Measurements from ENCODE around the gene LBH. TPM values are rescaled to one million over a fixed set of nuclear protein-coding genes. Genes with fewer than 3 reads are reported as not detected.

Gene LBH
- total RNA-seq, 2 experiments from 2014 or later, result 169 to 186 TPM

DNA sequence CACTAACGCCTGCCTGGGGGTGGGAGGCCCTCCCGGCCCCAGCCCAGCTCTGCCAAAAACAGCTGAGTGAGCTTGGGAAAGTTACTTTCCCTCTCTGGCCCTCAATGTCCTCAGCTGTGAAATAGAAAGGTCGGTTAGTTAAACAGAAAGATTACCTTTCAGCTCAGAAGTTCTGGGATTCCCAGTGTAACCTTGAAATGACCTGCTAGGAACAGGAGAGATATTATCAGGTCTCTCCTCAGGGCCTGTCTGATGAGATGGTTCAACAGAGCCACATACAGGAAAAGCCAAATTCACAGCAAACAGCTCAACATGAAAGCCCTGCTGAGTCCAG is 68.8 kb downstream of the LBH start:
- DNase-seq (no peak), ATAC-seq (ENCODE audit: low read depth) (no peak)
- H3K27me3 Mint-ChIP-seq, result no peaks in the 10 kb centered on the region
- peaks cover 2% of the 10 kb centered on the region for H3K36me3 Mint-ChIP-seq
- H3K4me3 Mint-ChIP-seq, result no peak overlapping the region
- peaks cover 2% of the 10 kb centered on the region for H3K4me1 Mint-ChIP-seq
- H3K9me3 Mint-ChIP-seq, result peaks cover 8% of the 10 kb centered on the region
- POLR2A ChIA-PET, result interaction anchor here (1.1 kb wide), 1 partner anchor 37 kb away, joined by 4 read pairs; no protein-coding TSS in a partner anchor
- H3K27ac Mint-ChIP-seq, result no peak overlapping the region

DNA sequence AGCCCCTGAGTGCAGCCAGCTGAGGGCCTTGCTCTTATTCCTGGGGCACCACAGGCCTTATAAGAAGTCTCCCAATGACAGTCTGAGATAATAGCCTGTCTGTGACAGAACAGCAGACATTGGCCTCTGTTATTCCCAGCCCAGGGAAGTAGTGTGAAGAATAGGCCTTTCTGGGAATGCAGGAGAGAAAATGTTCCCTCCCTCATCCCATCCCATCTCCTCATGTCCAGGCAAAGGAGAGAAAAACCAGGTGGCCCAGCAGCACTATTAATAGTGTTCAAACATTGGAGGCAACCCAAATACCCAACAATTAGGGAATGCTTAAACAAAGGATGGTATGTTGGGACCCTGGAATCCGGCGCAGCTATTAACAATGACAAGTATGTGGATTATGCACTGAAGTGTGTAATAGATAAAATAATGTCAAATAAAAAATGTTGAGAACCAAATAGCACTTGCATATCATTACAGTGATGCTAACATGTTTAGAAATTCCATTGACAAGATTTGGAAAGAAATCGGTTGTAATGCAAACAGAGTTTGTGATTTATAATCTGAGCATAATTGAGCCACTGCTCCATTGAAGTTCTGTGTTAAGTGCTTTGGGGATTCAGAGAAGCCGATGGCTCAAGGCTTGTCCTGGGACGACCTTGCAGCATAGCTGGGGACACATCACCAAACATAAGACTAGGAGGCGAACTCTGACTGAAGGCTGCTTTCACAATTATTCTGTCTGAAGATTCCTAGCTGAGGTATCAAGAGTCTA is 69.3 kb downstream of the LBH start:
- Mint-ChIP-seq H3K4me3 (no peak overlapping the region), H3K36me3 (peaks cover 2% of the 10 kb centered on the region), H3K27ac (no peak overlapping the region)

DNA sequence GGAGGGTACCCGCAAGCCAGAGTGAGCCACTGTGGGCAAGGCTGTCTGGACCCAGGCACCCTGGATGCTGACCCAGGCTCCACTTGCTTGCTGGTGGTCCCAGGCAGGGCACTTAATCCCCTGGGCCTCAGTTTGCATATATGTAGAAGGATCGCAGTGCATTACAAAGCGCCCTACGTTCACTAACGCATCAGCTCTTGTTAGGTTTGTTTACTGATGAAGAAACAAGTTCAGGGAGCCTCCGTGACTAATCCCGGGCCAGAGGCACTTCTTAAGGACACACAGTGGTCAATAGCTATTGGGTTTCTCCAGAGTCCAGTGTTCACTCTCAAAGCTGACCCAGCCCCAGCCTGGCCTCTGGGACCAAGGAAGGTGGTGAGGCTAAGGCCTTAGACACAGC is 70.2 kb downstream of the LBH start:
- ATAC-seq (ENCODE audit: low read depth), result no peak
- peaks cover 2% of the 10 kb centered on the region for H3K36me3 Mint-ChIP-seq
- H3K4me3 Mint-ChIP-seq, result no peak overlapping the region
- no peaks in the 10 kb centered on the region for H3K27me3 Mint-ChIP-seq
- POLR2A ChIA-PET, result no interaction called here
- peaks cover 11% of the 10 kb centered on the region for H3K9me3 Mint-ChIP-seq
- DNase-seq, result no peak
- peak overlapping the region; percentile 45 for H3K27ac Mint-ChIP-seq
- peaks cover 2% of the 10 kb centered on the region for H3K4me1 Mint-ChIP-seq

More for the DNA sequence above, 69.3 kb downstream of the LBH start:
- DNase-seq, result no peak
- ATAC-seq (ENCODE audit: low read depth), result no peak
- H3K4me1 Mint-ChIP-seq, result peaks cover 2% of the 10 kb centered on the region
- H3K27me3 Mint-ChIP-seq, result no peaks in the 10 kb centered on the region
- peaks cover 8% of the 10 kb centered on the region for H3K9me3 Mint-ChIP-seq
- POLR2A ChIA-PET, result interaction anchor here (1.1 kb wide), 1 partner anchor 36 kb away, joined by 4 read pairs; no protein-coding TSS in a partner anchor

DNA sequence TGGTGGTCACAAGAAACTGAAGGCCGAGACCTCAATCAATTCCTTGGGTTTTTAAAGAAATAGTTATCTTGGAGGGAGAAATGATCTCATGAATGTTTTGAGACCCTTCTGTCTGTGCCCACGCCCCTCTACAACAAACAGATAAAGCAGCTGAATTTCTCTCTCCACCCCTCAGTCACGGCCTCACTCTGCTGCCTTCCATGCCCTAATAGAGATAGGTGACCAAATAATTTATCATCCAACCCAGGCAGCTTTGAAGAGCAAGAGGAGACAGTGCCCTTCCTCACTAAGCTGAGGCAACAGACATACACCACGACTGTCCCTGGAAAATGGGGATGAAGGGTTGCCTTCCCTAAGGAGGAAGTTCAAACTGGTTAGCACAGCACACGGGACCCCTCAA is 71.2 kb downstream of the LBH start:
- no peaks in the 10 kb centered on the region for H3K27me3 Mint-ChIP-seq
- peaks cover 2% of the 10 kb centered on the region for H3K4me1 Mint-ChIP-seq
- peaks cover 7% of the 10 kb centered on the region for H3K9me3 Mint-ChIP-seq
- no peak for ATAC-seq (ENCODE audit: low read depth)
- H3K4me3 Mint-ChIP-seq, result no peak overlapping the region
- POLR2A ChIA-PET, result no interaction called here
- no peak overlapping the region for H3K27ac Mint-ChIP-seq
- H3K36me3 Mint-ChIP-seq, result peaks cover 2% of the 10 kb centered on the region
- DNase-seq, result no peak

DNA sequence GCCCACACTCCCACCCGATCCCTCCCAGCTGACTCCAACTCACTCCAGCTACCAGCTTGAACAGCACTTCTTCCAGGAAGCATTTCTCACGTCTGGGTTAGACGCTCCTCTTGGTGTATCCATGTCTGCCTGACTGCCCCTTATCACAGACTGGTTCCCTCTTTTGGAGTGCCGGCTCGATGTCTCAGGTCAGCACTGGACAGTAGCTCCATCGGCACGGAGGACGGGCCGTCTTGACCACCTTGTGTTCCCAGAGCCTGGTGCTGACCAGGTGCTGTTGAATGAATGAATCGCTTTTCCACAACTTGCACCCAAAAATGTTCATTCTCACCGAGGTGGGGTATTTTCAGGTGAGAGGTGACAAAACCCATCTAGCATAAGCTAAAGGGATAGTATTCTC is 71.8 kb downstream of the LBH start:
- no peak overlapping the region for H3K27ac Mint-ChIP-seq
- ATAC-seq (ENCODE audit: low read depth), result no peak
- POLR2A ChIA-PET, result no interaction called here

DNA sequence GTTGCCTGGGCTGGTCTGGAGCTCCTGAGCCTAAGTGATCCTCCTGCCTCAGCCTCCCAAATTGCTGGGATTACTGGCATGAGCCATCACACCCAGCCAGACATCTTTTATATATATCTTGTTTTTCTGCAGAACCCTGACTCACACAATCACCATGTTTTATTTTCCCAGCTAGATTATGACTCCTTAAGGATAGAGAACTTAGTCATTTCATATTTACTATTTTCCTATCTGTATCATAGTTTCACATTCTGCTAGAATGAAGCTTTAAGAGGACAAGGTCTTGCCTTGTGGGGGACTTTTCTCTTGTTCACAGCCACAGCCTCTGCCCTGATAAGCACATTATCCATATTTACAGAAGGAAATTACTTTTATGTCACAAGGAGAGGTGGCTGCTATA is 73.9 kb downstream of the LBH start:
- H3K4me1 Mint-ChIP-seq, result peaks cover 10% of the 10 kb centered on the region
- peaks cover 2% of the 10 kb centered on the region for H3K36me3 Mint-ChIP-seq
- POLR2A ChIA-PET, result no interaction called here
- DNase-seq (no peak), ATAC-seq (ENCODE audit: low read depth) (no peak)
- H3K27me3 Mint-ChIP-seq, result no peaks in the 10 kb centered on the region
- H3K4me3 Mint-ChIP-seq, result no peak overlapping the region
- H3K9me3 Mint-ChIP-seq, result peaks cover 7% of the 10 kb centered on the region
- H3K27ac Mint-ChIP-seq, result no peak overlapping the region

More for the DNA sequence above, 71.8 kb downstream of the LBH start:
- DNase-seq, result no peak
- H3K4me1 Mint-ChIP-seq, result peaks cover 3% of the 10 kb centered on the region
- H3K4me3 Mint-ChIP-seq, result no peak overlapping the region
- H3K36me3 Mint-ChIP-seq, result peaks cover 2% of the 10 kb centered on the region
- H3K27me3 Mint-ChIP-seq, result no peaks in the 10 kb centered on the region
- peaks cover 7% of the 10 kb centered on the region for H3K9me3 Mint-ChIP-seq

DNA sequence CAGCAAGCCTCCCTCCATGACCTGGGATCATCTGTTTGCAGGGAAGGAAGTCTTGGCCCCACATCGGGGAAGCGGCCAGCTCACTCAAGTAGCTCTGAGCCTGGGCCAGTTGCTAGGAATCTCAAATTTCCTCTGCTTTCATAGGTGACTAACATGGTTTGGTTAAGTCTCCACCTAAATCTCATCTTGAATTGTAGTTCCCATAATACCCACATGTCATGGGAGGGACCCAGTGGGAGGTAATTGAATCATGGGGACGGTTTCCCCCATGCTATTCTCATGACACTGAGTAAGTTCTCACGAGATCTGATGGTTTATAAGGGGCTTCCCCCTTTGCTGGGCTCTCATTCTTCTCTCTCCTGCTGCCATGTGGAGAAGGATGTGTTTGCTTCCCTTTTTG is 75.2 kb downstream of the LBH start:
- peaks cover 7% of the 10 kb centered on the region for H3K9me3 Mint-ChIP-seq
- no peaks in the 10 kb centered on the region for H3K27me3 Mint-ChIP-seq
- no peak overlapping the region for H3K27ac Mint-ChIP-seq
- H3K4me1 Mint-ChIP-seq, result peaks cover 13% of the 10 kb centered on the region
- no peak overlapping the region for H3K4me3 Mint-ChIP-seq
- ATAC-seq (ENCODE audit: low read depth), result no peak
- DNase-seq, result no peak
- H3K36me3 Mint-ChIP-seq, result peaks cover 2% of the 10 kb centered on the region
- POLR2A ChIA-PET, result no interaction called here

DNA sequence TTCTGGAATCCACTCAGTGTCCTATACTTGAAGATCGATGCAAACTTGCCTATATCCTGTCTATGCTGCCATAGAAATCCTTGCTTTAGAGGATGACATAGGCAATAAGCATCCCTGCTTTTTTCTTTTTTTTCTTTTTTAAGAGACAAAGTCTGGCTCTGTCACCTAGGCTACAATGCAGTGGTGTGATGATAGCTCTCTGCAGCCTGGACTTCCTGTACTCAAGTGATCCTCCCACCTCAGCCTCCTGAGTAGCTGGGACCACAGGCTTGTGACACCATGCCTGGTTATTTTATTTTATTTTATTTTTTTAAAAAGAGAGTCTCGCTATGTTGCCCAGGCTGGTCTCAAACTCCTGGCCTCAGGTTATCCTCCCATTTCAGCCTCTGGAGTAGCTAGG is 76.9 kb downstream of the LBH start:
- ATAC-seq (ENCODE audit: low read depth) (no peak), DNase-seq (no peak)
- Mint-ChIP-seq H3K27ac (no peak overlapping the region), H3K36me3 (peaks cover 2% of the 10 kb centered on the region), H3K4me1 (peaks cover 15% of the 10 kb centered on the region), H3K9me3 (peaks cover 7% of the 10 kb centered on the region), H3K4me3 (no peak overlapping the region), H3K27me3 (no peaks in the 10 kb centered on the region)
- POLR2A ChIA-PET, result no interaction called here

Other genes with a start within 250 kb of the LBH start
- gene YPEL5, start 84.5 kb upstream of the LBH start, total RNA-seq, result 10 to 100 TPM; 50.0 to 55.1 TPM
- gene LCLAT1, start 215.7 kb downstream of the LBH start, total RNA-seq, result 10 to 100 TPM; 19.8 to 21.2 TPM